Measurements from ENCODE around the gene SLCO3A1. TPM values are rescaled to one million over a fixed set of nuclear protein-coding genes. Genes with fewer than 3 reads are reported as not detected.

Gene SLCO3A1
- total and polyA plus RNA-seq, 2 of the 8 experiments (the other 6 are each of a cell fraction or from before 2014, with no cell fraction given), result 15.1 to 20.4 TPM

DNA sequence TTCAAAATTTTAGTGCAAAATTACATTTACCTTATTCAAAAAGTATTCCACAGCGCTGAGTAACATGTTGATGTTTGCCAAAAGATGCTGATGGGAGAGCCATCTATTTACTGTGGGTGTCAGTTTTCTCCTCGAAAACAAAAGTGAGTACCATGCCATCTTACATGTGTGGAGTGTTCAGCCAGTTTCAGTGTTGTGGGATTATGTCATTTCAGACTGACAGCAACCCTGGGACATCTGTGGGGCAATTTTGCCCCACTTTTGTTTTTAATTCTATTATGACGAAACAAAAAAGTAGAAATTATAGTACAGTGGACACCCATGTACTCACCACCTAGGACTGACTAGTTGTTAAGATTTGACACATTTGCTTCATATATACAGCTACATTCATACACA lies 19.6 kb downstream of the SLCO3A1 start:
- 83% methylated on average over 3 of the region's 3 CpGs; no CpG with 5 or more reads in 1 of the 2 experiments for WGBS, 2 experiments (ENCODE audit: extremely low coverage in 1 of 2, insufficient coverage in 1 of 2, insufficient read length in 1 of 2, insufficient replicate concordance in 2 of 2, low coverage in 1 of 2, low lambda C conversion rate in 2 of 2, missing lambda C conversion rate in 1 of 2)
- FAIRE-seq (no peak), DNase-seq (ENCODE audit: low read depth in 1 of 2, low spot score in 2 of 2) (no peak)
- Histone ChIP-seq H3K4me3 (ENCODE audit: extremely low read depth in 1 of 4, insufficient read depth in 2 of 4, low read depth in 3 of 4, low read length in 4 of 4) (no peak overlapping the region), H4K20me1 (replicated peaks in 1 of 2; ENCODE audit: control insufficient read depth in 1 of 2, insufficient read depth in 2 of 2, low read length in 2 of 2) (peaks cover 0 to 4% of the 10 kb centered on the region in 2 experiments), H3K18ac (ENCODE audit: extremely low read depth, low read length) (no peak overlapping the region), H4K8ac (ENCODE audit: extremely low read depth, insufficient read depth, low read length) (no peak overlapping the region), H3K9ac (replicated peaks in 1 of 4; ENCODE audit: extremely low read depth in 1 of 4, low read depth in 3 of 4, low read length in 3 of 4) (no peak overlapping the region), H3K27me3 (replicated peaks in 1 of 4; ENCODE audit: control insufficient read depth in 3 of 4, extremely low read depth in 1 of 4, insufficient read depth in 3 of 4, low read length in 3 of 4) (no peaks in the 10 kb centered on the region), H2BK20ac (ENCODE audit: low read length) (no peak overlapping the region), H3K23me2 (ENCODE audit: low read depth, low read length) (no peaks in the 10 kb centered on the region; the same call in 1 of the 2 replicates), H3K4me2 (ENCODE audit: insufficient read depth in 1 of 2, low read depth in 2 of 2, low read length in 2 of 2) (no peak overlapping the region), H3K36me3 (ENCODE audit: control insufficient read depth in 2 of 4, insufficient read depth in 4 of 4, low read length in 3 of 4) (no peaks in the 10 kb centered on the region), H3K23ac (ENCODE audit: insufficient read length) (no peak overlapping the region), H2AK5ac (ENCODE audit: low read depth, low read length) (no peak overlapping the region), H2BK120ac (replicated peaks; ENCODE audit: low read depth, low read length) (no peak overlapping the region), H4K91ac (replicated peaks; ENCODE audit: insufficient read length, low read length) (no peak overlapping the region), H3K4ac (replicated peaks; ENCODE audit: insufficient read length, low read depth, low read length) (no peak overlapping the region), H3K9me3 (ENCODE audit: insufficient read depth in 2 of 2, low read depth in 1 of 2, low read length in 1 of 2) (no peaks in the 10 kb centered on the region), H2BK15ac (ENCODE audit: low read length) (no peak overlapping the region), H4K5ac (ENCODE audit: insufficient read length, low read depth, low read length) (no peak overlapping the region), H3K79me2 (ENCODE audit: control insufficient read depth in 1 of 2, insufficient read depth in 2 of 2, low read length in 2 of 2) (no peaks in the 10 kb centered on the region; a peak in 2 of 4 replicates), H2AFZ (ENCODE audit: low read length) (no peak overlapping the region), H3K56ac (replicated peaks; ENCODE audit: insufficient read length, low read depth, low read length) (peak overlapping the region; percentile 75), H2BK5ac (ENCODE audit: low read depth, low read length) (no peak overlapping the region), H3K79me1 (ENCODE audit: low read depth, low read length) (no peaks in the 10 kb centered on the region), H3K27ac (ENCODE audit: low read depth, low read length) (no peak overlapping the region), H3K4me1 (replicated peaks in 1 of 4; ENCODE audit: control insufficient read depth in 3 of 4, insufficient read depth in 4 of 4, low read length in 3 of 4) (peaks cover 0 to 2% (median 1%) of the 10 kb centered on the region in 4 experiments; a peak in 2 of 7 replicates), H2BK12ac (ENCODE audit: low read depth, low read length) (no peak overlapping the region), H3K14ac (ENCODE audit: insufficient read length) (no peak overlapping the region)
- POLR2A ChIA-PET (ENCODE audit: partially characterized antibody), result interaction anchor here (0.8 kb wide), 1 partner anchor 10 kb away, joined by 3 read pairs; no protein-coding TSS in a partner anchor
- CTCF ChIA-PET (ENCODE audit: partially characterized antibody), result interaction anchor here (0.8 to 1.7 kb wide), 3 partner anchors 19 to 570 kb away, joined by 3 to 4 read pairs (median 4); partner anchors contain the start of gene SLCO3A1
